ENCODE measurements around the gene IGFL4.

The IGFL4 gene

GRCh38 chr19:46000491-46001246 lies 40.1 kb downstream of the IGFL4 start:
- H3K27ac ChIP-seq (ENCODE audit: low read length): no peak overlapping the region
- no peaks in the 10 kb centered on the region for H3K9me3 ChIP-seq (ENCODE audit: insufficient read depth, low read depth, low read length)
- H3K4me1 ChIP-seq (ENCODE audit: insufficient read depth, low read length): no peaks in the 10 kb centered on the region
- 0 out of 2 replicates have a peak, but pooled peaks cover 2% of the 10 kb centered on the region for H3K36me3 ChIP-seq (ENCODE audit: insufficient read depth, low read depth, low read length)
- peaks cover 6% of the 10 kb centered on the region; the same call in 1 of the 2 replicates for H3K27me3 ChIP-seq (ENCODE audit: insufficient read depth, low read length)
- peak overlapping the region; percentile 36; the same call in 1 of the 2 replicates for H3K9ac ChIP-seq (ENCODE audit: low read depth, low read length)
- H3K4me3 ChIP-seq (ENCODE audit: low read length): peak overlapping the region; percentile 77

- no peaks in the 10 kb centered on the region for H3K4me1 ChIP-seq (ENCODE audit: insufficient read depth, low read length)
- H3K9ac ChIP-seq (ENCODE audit: low read depth, low read length): peak overlapping the region; percentile 36; the same call in 1 of the 2 replicates
- H3K27me3 ChIP-seq (ENCODE audit: insufficient read depth, low read length): peaks cover 6% of the 10 kb centered on the region; the same call in 1 of the 2 replicates
- H3K9me3 ChIP-seq (ENCODE audit: insufficient read depth, low read depth, low read length): no peaks in the 10 kb centered on the region
- H3K27ac ChIP-seq (ENCODE audit: low read length): no peak overlapping the region
- H3K36me3 ChIP-seq (ENCODE audit: insufficient read depth, low read depth, low read length): no peaks in the 10 kb centered on the region
- H3K4me3 ChIP-seq (ENCODE audit: low read length): peak overlapping the region; percentile 77; the same call in 1 of the 2 replicates
These were observed 41.1 kb downstream of the IGFL4 start for GRCh38 chr19:45999653-46000121.

- H3K4me3 ChIP-seq (ENCODE audit: low read length): no peak overlapping the region
- no peaks in the 10 kb centered on the region for H3K9me3 ChIP-seq (ENCODE audit: insufficient read depth, low read depth, low read length)
- peaks cover 6% of the 10 kb centered on the region; the same call in 1 of the 2 replicates for H3K27me3 ChIP-seq (ENCODE audit: insufficient read depth, low read length)
- H3K27ac ChIP-seq (ENCODE audit: low read length): no peak overlapping the region
- no peaks in the 10 kb centered on the region for H3K36me3 ChIP-seq (ENCODE audit: insufficient read depth, low read depth, low read length)
- no peak overlapping the region for H3K9ac ChIP-seq (ENCODE audit: low read depth, low read length)
- H3K4me1 ChIP-seq (ENCODE audit: insufficient read depth, low read length): no peaks in the 10 kb centered on the region
These were observed 42.0 kb downstream of the IGFL4 start for GRCh38 chr19:45998834-45999233.

- Histone ChIP-seq H3K9ac (ENCODE audit: low read depth, low read length) (no peak overlapping the region), H3K4me1 (ENCODE audit: insufficient read depth, low read length) (no peaks in the 10 kb centered on the region), H3K9me3 (ENCODE audit: insufficient read depth, low read depth, low read length) (no peaks in the 10 kb centered on the region), H3K36me3 (ENCODE audit: insufficient read depth, low read depth, low read length) (no peaks in the 10 kb centered on the region), H3K4me3 (ENCODE audit: low read length) (no peak overlapping the region), H3K27ac (ENCODE audit: low read length) (no peak overlapping the region), H3K27me3 (ENCODE audit: insufficient read depth, low read length) (peaks cover 6% of the 10 kb centered on the region; the same call in 1 of the 2 replicates)
These were observed 43.9 kb downstream of the IGFL4 start for GRCh38 chr19:45996933-45997332.

- peak overlapping the region; percentile 95 for H3K4me3 ChIP-seq (ENCODE audit: low read length)
- H3K27me3 ChIP-seq (ENCODE audit: insufficient read depth, low read length): peaks cover 6% of the 10 kb centered on the region; the same call in 1 of the 2 replicates
- no peak overlapping the region for H3K27ac ChIP-seq (ENCODE audit: low read length)
- H3K4me1 ChIP-seq (ENCODE audit: insufficient read depth, low read length): no peaks in the 10 kb centered on the region
- peak overlapping the region; percentile 87 for H3K9ac ChIP-seq (ENCODE audit: low read depth, low read length)
- H3K36me3 ChIP-seq (ENCODE audit: insufficient read depth, low read depth, low read length): no peaks in the 10 kb centered on the region
- no peaks in the 10 kb centered on the region for H3K9me3 ChIP-seq (ENCODE audit: insufficient read depth, low read depth, low read length)
These were observed 45.0 kb downstream of the IGFL4 start for GRCh38 chr19:45995715-45996385.

GRCh38 chr19:45994998-45995714 lies 45.6 kb downstream of the IGFL4 start, which contains the start of gene CCDC61:
CCDC61 (plus strand) TSS chr19:45995467; CDS start chr19:46003019, 7,552 bp downstream.
- Histone ChIP-seq H3K9ac (ENCODE audit: low read depth, low read length) (peak within 1 kb of the TSS; percentile 87), H3K27me3 (ENCODE audit: insufficient read depth, low read length) (peaks cover 1% of the 10 kb centered on the region; the same call in 1 of the 2 replicates), H3K36me3 (ENCODE audit: insufficient read depth, low read depth, low read length) (no peaks in the 10 kb centered on the region), H3K4me3 (ENCODE audit: low read length) (peak within 1 kb of the TSS; percentile 95), H3K4me1 (ENCODE audit: insufficient read depth, low read length) (no peaks in the 10 kb centered on the region), H3K27ac (ENCODE audit: low read length) (no peak within 1 kb of the TSS), H3K9me3 (ENCODE audit: insufficient read depth, low read depth, low read length) (no peaks in the 10 kb centered on the region)

- Histone ChIP-seq H3K4me3 (ENCODE audit: low read length) (peak overlapping the region; percentile 75), H3K9ac (ENCODE audit: low read depth, low read length) (peak overlapping the region; percentile 60; the same call in 1 of the 2 replicates), H3K4me1 (ENCODE audit: insufficient read depth, low read length) (no peaks in the 10 kb centered on the region), H3K27me3 (ENCODE audit: insufficient read depth, low read length) (no peaks in the 10 kb centered on the region), H3K27ac (ENCODE audit: low read length) (no peak overlapping the region), H3K36me3 (ENCODE audit: insufficient read depth, low read depth, low read length) (no peaks in the 10 kb centered on the region), H3K9me3 (ENCODE audit: insufficient read depth, low read depth, low read length) (no peaks in the 10 kb centered on the region)
These were observed 46.3 kb downstream of the IGFL4 start for GRCh38 chr19:45994456-45994997.

GRCh38 chr19:45990113-45990728 lies 50.6 kb downstream of the IGFL4 start:
- Histone ChIP-seq H3K9me3 (ENCODE audit: insufficient read depth, low read depth, low read length) (no peaks in the 10 kb centered on the region), H3K4me3 (ENCODE audit: low read length) (no peak overlapping the region), H3K4me1 (ENCODE audit: insufficient read depth, low read length) (no peaks in the 10 kb centered on the region), H3K27me3 (ENCODE audit: insufficient read depth, low read length) (no peaks in the 10 kb centered on the region), H3K9ac (ENCODE audit: low read depth, low read length) (no peak overlapping the region), H3K27ac (ENCODE audit: low read length) (no peak overlapping the region), H3K36me3 (ENCODE audit: insufficient read depth, low read depth, low read length) (no peaks in the 10 kb centered on the region)
